HL-60 (cell line): ENCODE data around the gene PRDX4.

Source experiments
- DNase-seq, 2 experiments: peaks; one replicate each; pipeline ENCODE4 v3.0.0-alpha.2; 2010 to 2020; ENCODE audit warnings: low read depth in 1 of 2, low spot score in 1 of 2
- H3K27ac ChIP-seq: fragments of 250-450 bp; sonication (Bioruptor Pico); replicated peaks from 2 replicates; pipeline ENCODE4 v1.5.1; 2020; ENCODE audit warnings: mild to moderate bottlenecking, moderate library complexity
- H3K27me3 ChIP-seq: fragments of 250-450 bp; sonication (Bioruptor Pico); 2 replicates; pipeline ENCODE4 v1.5.1; 2021; ENCODE audit warnings: mild to moderate bottlenecking, moderate library complexity; ENCODE audit not compliant: insufficient read depth, poor library complexity, severe bottlenecking
- H3K4me3 ChIP-seq: replicated peaks from 2 replicates; pipeline ENCODE4 v1.5.1; 2011; ENCODE audit warnings: mild to moderate bottlenecking, control low read depth, low read length; ENCODE audit not compliant: insufficient read depth
- CTCF ChIP-seq: IDR thresholded peaks from one replicate; pipeline ENCODE4 v1.5.1; 2011; ENCODE audit warnings: low read length, control low read depth, inconsistent platforms; ENCODE audit not compliant: insufficient read depth
- GABPA ChIP-seq: IDR thresholded peaks from 2 replicates; pipeline ENCODE4 v1.6.1; 2012; ENCODE audit warnings: low read depth
- POLR2AphosphoS5 ChIP-seq: IDR thresholded peaks from 2 replicates; pipeline ENCODE4 v1.6.1; 2012; ENCODE audit warnings: low read depth
- SPI1 ChIP-seq: IDR thresholded peaks from 2 replicates; pipeline ENCODE4 v1.6.1; 2012; ENCODE audit warnings: low read depth, mild to moderate bottlenecking, borderline replicate concordance
- TF ChIP-seq, protein P1 (sequence below): IDR thresholded peaks from 2 replicates; pipeline ENCODE4 v1.6.1; 2012; ENCODE audit warnings: low read depth; ENCODE audit not compliant: insufficient replicate concordance

Gene PRDX4

GRCh38 chrX:23692166-23692565, 24.9 kb downstream of the PRDX4 start:
- H3K27me3 ChIP-seq = no peaks in the 10 kb centered on the region
- H3K27ac ChIP-seq = no peak overlapping the region
- DNase-seq = no peak
- TF ChIP-seq GABPA (no peak), CTCF (no peak), SPI1 (no peak), POLR2AphosphoS5 (no peak)
- TF ChIP-seq, protein P1, sequence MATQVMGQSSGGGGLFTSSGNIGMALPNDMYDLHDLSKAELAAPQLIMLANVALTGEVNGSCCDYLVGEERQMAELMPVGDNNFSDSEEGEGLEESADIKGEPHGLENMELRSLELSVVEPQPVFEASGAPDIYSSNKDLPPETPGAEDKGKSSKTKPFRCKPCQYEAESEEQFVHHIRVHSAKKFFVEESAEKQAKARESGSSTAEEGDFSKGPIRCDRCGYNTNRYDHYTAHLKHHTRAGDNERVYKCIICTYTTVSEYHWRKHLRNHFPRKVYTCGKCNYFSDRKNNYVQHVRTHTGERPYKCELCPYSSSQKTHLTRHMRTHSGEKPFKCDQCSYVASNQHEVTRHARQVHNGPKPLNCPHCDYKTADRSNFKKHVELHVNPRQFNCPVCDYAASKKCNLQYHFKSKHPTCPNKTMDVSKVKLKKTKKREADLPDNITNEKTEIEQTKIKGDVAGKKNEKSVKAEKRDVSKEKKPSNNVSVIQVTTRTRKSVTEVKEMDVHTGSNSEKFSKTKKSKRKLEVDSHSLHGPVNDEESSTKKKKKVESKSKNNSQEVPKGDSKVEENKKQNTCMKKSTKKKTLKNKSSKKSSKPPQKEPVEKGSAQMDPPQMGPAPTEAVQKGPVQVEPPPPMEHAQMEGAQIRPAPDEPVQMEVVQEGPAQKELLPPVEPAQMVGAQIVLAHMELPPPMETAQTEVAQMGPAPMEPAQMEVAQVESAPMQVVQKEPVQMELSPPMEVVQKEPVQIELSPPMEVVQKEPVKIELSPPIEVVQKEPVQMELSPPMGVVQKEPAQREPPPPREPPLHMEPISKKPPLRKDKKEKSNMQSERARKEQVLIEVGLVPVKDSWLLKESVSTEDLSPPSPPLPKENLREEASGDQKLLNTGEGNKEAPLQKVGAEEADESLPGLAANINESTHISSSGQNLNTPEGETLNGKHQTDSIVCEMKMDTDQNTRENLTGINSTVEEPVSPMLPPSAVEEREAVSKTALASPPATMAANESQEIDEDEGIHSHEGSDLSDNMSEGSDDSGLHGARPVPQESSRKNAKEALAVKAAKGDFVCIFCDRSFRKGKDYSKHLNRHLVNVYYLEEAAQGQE = no peak
- no peak overlapping the region for H3K4me3 ChIP-seq

DNA sequence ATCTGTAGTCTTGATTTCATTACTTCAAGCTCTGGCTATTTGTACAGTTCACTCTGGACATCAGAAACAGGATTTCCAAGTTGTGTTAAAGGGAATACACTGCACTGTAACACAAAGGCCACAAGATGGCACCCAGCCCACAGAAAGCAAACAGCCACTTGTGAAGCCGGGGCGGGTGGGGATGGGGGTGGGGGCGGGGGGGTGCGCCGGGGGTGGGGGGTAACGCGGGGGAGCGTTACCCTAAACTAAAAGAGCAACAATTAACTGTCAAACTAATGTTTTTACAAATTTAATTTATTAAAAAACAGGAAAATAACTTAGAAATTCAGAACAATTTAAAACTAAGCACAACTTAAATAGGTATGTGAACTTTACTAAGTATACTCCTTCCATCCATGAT, 27.3 kb downstream of the PRDX4 start:
- peak in 1 of 2 experiments; percentile 48 for DNase-seq
- H3K27ac ChIP-seq = no peak overlapping the region
- no peak overlapping the region for H3K4me3 ChIP-seq
- TF ChIP-seq CTCF (peak; percentile 5), POLR2AphosphoS5 (no peak)
- TF ChIP-seq, protein P1 = no peak
- H3K27me3 ChIP-seq = no peaks in the 10 kb centered on the region

DNA sequence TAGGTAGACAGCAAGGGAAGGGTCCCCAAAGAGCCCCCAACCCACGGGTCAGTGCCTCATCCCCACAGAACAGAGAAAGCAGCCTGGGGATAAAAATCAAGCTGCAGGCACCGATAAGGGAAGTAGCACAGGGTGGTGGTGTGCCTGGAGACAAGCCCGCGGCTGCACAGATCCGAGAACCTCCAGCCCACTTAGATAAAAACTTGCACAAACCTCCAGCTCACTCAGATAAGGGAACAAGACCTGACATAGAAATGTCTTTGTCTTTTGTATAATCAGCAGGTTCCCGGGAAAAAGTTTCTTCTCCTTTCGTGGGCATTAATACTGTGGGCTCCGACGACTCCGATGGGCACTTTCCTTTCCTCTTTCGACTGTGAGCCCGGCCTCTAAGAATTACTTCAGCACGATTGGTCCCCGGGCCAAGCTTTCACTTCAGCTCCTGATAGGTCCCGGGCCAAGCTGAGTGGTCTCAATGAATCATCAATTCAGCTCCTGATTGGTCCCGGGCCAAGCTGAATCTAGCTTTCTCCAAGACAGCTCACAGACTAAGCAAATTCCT, 32.4 kb downstream of the PRDX4 start:
- Histone ChIP-seq H3K27ac (no peak overlapping the region), H3K4me3 (peak overlapping the region; percentile 6; the same call in 1 of the 2 replicates), H3K27me3 (no peaks in the 10 kb centered on the region)
- peak in 1 of 2 experiments; percentile 50 for DNase-seq
- TF ChIP-seq, protein P1 = no peak
- TF ChIP-seq POLR2AphosphoS5 (no peak), SPI1 (no peak), GABPA (no peak), CTCF (no peak)
